Kidney (tissue), 14 donors: ENCODE data around the gene TRPM2. TPM values are rescaled to one million over a fixed set of nuclear protein-coding genes. Genes with fewer than 3 reads are reported as not detected.

Source experiments
- DNase-seq, 5 donors: peaks; one replicate each; pipeline ENCODE4 v3.0.0-alpha.2; 2013 to 2020
- FAIRE-seq: peaks from 2 replicates; lab custom pipeline; 2012; peaks lifted over from hg19 to GRCh38; lab: Jason Lieb, UNC
- H3K27ac ChIP-seq, 2 donors: one replicate each; pipeline ENCODE4 v1.7.0; 2013; ENCODE audit warnings: low read depth in 2 of 2, low read length in 2 of 2, inconsistent platforms in 1 of 2
- H3K27me3 ChIP-seq: one replicate; pipeline ENCODE4 v1.7.1; 2013; ENCODE audit warnings: low read length, inconsistent platforms; ENCODE audit not compliant: control insufficient read depth, insufficient read depth
- H3K36me3 ChIP-seq, 3 donors: one replicate each; pipeline versions ENCODE4 v1.7.0 to v1.7.1; 2013; ENCODE audit warnings: low read length in 3 of 3, control low read depth in 1 of 3, inconsistent platforms in 1 of 3; ENCODE audit not compliant: insufficient read depth in 3 of 3, control insufficient read depth in 2 of 3
- H3K4me1 ChIP-seq, 3 donors: one replicate each; pipeline versions ENCODE4 v1.7.0 to v1.7.1; 2013; ENCODE audit warnings: low read length in 3 of 3, inconsistent platforms in 1 of 3, low read depth in 1 of 3; ENCODE audit not compliant: control insufficient read depth in 2 of 3, insufficient read depth in 2 of 3
- H3K4me3 ChIP-seq, 3 donors: one replicate each; pipeline versions ENCODE4 v1.7.0 to v1.8.1; 2013; ENCODE audit warnings: low read length in 3 of 3, control low read depth in 1 of 3, inconsistent platforms in 1 of 3
- H3K9ac ChIP-seq, 3 donors: one replicate each; pipeline versions ENCODE4 v1.7.0 to v1.7.1; 2013; ENCODE audit warnings: low read length in 3 of 3, control low read depth in 1 of 3, inconsistent platforms in 1 of 3
- H3K9me3 ChIP-seq, 3 donors: one replicate each; pipeline versions ENCODE4 v1.7.0 to v1.7.1; 2013; ENCODE audit warnings: low read length in 3 of 3, control low read depth in 1 of 3, inconsistent platforms in 1 of 3; ENCODE audit not compliant: control insufficient read depth in 2 of 3, insufficient read depth in 1 of 3
- intact Hi-C: fragments of 100-400 bp; cut with DNase I; formaldehyde crosslinking; loops from one replicate; pipeline ENCODE4 v1.11.1; 2022
- polyA plus RNA-seq: library from polyadenylated mRNA; stranded (reverse); fragments of 350-450 nt; fragmentation: Illumina TruSeq; extraction: RNeasy Lipid Tissue Mini Kit (QIAGEN cat#74804); gene quantifications from one replicate; pipeline ENCODE4 v1.2.3, GENCODE V29; 2014; ENCODE audit warnings: low read depth, low replicate concordance; ENCODE audit not compliant: insufficient read depth
- total RNA-seq: library from RNA; stranded (reverse); fragmentation: NEBNext Ultra II Directional; extraction: Animal tissue kit (Norgen Biotek cat#: 25700); gene quantifications from one replicate; pipeline ENCODE4 v1.2.1, GENCODE V29; 2021
- TF ChIP-seq, protein P1 (sequence below): IDR thresholded peaks from 3 replicates; pipeline ENCODE4 v1.5.1; 2012; ENCODE audit warnings: mild to moderate bottlenecking, moderate library complexity, borderline replicate concordance; ENCODE audit not compliant: insufficient read depth; ENCODE audit errors: extremely low read depth
- donor health status: control.
- donor health status: control.
- donor health status: control.
- donor health status: control.
- donor health status: control.
- donor health status: DM: yes; HTN: yes; CAD: no.
- donor health status: Normal renal cell carcinoma (clear cell type).

TRPM2 gene
- total and polyA plus RNA-seq, 2 donors from 2014 or later = 2.0 to 11.5 TPM

GRCh38 chr21:44480200-44481053 is 127.0 kb downstream of the TRPM2 start:
- H3K27ac ChIP-seq = no peak overlapping the region
- H3K27me3 ChIP-seq = no peaks in the 10 kb centered on the region
- no peaks in the 10 kb centered on the region for H3K4me1 ChIP-seq
- TF ChIP-seq, protein P1, sequence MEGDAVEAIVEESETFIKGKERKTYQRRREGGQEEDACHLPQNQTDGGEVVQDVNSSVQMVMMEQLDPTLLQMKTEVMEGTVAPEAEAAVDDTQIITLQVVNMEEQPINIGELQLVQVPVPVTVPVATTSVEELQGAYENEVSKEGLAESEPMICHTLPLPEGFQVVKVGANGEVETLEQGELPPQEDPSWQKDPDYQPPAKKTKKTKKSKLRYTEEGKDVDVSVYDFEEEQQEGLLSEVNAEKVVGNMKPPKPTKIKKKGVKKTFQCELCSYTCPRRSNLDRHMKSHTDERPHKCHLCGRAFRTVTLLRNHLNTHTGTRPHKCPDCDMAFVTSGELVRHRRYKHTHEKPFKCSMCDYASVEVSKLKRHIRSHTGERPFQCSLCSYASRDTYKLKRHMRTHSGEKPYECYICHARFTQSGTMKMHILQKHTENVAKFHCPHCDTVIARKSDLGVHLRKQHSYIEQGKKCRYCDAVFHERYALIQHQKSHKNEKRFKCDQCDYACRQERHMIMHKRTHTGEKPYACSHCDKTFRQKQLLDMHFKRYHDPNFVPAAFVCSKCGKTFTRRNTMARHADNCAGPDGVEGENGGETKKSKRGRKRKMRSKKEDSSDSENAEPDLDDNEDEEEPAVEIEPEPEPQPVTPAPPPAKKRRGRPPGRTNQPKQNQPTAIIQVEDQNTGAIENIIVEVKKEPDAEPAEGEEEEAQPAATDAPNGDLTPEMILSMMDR = no peak
- no peak overlapping the region for H3K4me3 ChIP-seq
- FAIRE-seq = no peak
- no peaks in the 10 kb centered on the region for H3K9me3 ChIP-seq
- DNase-seq = no peak
- no peaks in the 10 kb centered on the region for H3K36me3 ChIP-seq
- H3K9ac ChIP-seq = no peak overlapping the region
- intact Hi-C loops = no loop called here

DNA sequence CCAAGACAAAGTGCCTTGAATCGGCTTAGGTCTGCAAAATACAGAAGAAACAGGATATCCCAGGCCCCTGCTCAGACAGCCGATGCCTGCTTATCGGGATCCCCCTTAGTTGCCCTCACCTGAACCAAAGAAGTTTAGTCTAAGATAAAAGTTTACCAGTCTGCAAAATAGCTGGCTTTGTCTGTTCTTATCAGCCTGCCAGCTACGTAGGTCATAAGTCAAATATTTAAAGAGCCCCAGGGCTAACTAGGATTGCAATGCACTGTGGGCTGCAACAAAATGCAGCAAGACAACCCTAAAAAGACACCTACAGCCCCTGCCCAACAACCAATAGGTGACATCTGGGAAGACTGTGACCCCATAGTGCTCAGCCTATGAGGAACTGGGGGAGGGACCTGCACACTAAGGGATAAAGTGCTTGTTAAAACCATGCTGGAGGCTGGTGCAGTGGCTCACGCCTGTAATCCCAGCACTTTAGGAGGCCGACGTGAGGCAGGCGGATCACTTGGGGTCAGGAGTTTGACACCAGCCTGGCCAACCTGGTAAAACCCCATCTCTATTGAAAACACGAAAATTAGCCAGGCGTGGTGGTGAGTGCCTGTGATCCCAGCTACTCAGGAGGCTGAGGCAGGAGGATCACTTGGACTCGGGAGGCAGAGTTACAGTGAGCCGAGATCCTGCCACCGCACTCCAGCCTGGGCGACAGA is 129.3 kb downstream of the TRPM2 start:
- TF ChIP-seq, protein P1 = no peak
- H3K4me1 ChIP-seq = no peaks in the 10 kb centered on the region
- intact Hi-C loops = no loop called here
- no peaks in the 10 kb centered on the region for H3K27me3 ChIP-seq
- DNase-seq (no peak), FAIRE-seq (no peak)
- H3K4me3 ChIP-seq = no peak overlapping the region
- H3K27ac ChIP-seq = no peak overlapping the region
- no peaks in the 10 kb centered on the region for H3K36me3 ChIP-seq
- no peaks in the 10 kb centered on the region for H3K9me3 ChIP-seq
- no peak overlapping the region for H3K9ac ChIP-seq

DNA sequence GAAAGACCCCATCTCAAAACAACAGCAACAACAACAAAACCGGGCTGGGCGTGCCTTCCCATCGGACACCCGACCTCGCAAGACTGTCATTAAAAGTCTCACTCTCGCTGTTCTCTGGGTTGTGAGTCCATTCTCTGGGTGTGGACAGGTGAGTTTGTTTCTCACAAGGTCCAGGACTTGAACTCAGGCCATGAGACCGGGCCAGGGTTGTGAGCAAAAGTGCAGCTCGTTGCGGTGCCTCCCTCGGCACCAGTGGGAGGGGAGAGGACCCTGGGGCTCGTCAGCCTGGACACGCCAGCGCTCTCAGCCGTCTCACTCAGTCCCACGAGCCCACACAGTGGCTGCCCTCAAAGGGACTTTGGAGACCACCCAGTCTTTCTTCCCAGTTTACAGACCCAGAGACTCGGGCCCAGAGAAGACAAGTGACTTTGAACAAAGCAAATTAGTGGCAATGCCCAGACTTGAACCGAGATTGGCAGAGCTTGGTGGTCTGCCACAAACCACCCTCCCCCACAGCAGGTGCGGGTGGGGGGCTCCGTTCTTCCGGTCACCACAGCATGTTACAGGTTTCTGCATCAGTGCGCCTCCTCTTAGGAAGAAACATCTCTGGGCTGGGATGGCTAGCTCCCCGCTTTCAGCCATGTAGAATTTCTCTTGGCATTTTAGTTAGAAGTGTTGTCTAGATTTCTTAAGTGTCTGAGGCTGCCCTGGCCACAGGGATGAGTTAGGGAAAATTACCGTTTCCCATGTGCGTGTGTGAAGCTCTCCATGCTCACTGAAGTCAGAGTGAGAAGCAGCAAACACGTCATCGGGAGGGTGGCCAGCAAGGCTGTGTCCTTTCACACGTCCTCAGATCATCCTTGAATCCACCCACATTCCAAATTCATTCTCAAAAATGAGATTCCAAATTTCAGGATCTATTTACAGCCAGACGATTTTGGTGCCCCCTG is 130.1 kb downstream of the TRPM2 start:
- Histone ChIP-seq H3K9ac (no peak overlapping the region), H3K4me3 (no peak overlapping the region), H3K27ac (no peak overlapping the region), H3K9me3 (no peaks in the 10 kb centered on the region), H3K27me3 (no peaks in the 10 kb centered on the region), H3K4me1 (no peaks in the 10 kb centered on the region), H3K36me3 (no peaks in the 10 kb centered on the region)
- FAIRE-seq = no peak
- no peak for DNase-seq
- intact Hi-C loops = no loop called here
- TF ChIP-seq, protein P1 = no peak
